Hematopoietic multipotent progenitor cell (in vitro differentiated cells): Measurements from ENCODE around the gene FBXL5. TPM values are rescaled to one million over a fixed set of nuclear protein-coding genes. Genes with fewer than 3 reads are reported as not detected.

Source experiments
- DNase-seq, 3 donors: peaks; one replicate each; pipeline ENCODE4 v3.0.0-alpha.2; 2011 to 2015; ENCODE audit warnings: low read depth in 2 of 3, low spot score in 2 of 3
- total RNA-seq: library from RNA; depleted of rRNA; stranded (reverse); fragments of >200 nt; gene quantifications from one replicate; pipeline ENCODE4 v1.2.3, GENCODE V29; 2012

The FBXL5 gene, protein sequence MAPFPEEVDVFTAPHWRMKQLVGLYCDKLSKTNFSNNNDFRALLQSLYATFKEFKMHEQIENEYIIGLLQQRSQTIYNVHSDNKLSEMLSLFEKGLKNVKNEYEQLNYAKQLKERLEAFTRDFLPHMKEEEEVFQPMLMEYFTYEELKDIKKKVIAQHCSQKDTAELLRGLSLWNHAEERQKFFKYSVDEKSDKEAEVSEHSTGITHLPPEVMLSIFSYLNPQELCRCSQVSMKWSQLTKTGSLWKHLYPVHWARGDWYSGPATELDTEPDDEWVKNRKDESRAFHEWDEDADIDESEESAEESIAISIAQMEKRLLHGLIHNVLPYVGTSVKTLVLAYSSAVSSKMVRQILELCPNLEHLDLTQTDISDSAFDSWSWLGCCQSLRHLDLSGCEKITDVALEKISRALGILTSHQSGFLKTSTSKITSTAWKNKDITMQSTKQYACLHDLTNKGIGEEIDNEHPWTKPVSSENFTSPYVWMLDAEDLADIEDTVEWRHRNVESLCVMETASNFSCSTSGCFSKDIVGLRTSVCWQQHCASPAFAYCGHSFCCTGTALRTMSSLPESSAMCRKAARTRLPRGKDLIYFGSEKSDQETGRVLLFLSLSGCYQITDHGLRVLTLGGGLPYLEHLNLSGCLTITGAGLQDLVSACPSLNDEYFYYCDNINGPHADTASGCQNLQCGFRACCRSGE
- total RNA-seq: 47.4 TPM

DNA sequence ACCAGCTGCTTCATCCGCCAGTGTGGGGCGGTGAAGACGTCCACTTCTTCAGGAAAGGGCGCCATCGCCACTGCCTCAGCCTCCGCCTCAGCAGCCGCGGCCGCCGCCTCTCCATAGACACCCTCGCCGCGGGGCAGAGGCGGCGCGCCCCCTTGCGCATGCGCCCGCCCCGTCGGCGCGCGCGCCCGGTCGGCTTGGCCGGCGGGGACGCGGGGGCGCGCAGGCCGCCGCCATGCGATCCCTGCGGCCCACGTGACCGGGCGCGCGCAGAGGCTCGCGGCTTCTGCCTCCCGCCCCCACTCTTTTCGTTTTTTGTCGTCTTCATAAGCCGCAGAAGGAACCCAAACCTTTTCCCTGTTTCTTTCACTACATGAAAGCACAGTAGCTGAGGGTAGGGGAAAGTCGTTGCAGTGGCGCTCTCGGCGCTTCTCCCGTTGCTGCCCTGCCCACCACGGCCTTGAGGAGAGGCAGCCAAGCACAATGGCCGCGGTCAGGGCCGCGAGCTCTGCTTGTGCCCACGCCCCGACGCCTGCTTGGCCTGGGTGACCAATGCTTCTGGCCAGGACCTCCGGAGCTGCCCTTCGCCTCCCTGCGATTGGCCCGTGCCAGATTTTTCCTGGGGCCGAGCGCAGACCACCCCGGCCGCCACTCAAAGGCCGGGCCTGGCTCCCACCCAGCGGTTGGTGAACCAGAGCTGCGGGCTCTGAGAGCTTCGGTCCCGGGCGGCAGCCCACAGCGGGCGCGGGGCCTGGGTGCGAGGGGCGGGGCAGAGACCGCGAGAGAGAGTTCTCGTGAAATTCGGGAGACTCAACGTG lies at the start of gene FBXL5:
FBXL5 (minus strand) TSS at position 135 of the 815 bp plus-strand sequence; CDS start at position 65, 70 bp downstream.
- DNase-seq: peak; percentile 82 to 93 (median 88)

DNA sequence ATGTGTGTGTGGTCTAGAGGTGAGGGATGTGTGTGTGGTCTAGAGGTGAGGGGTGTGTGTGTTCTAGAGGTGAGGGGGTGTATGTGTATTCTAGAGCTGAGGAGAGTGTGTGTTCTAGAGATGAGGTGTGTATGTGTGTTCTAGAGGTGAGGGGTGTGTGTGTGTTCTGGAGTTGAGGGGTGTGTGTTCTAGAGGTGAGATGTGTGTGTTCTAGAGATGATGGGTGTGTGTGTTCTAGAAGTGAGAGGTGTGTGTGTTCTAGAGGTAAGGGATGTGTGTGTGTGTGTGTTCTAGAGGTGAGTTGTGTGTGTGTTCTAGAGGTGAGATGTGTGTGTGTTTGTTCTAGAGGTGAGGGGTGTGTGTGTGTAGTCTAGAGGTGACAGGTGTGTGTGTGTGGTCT lies 49.0 kb upstream of the FBXL5 start:
- DNase-seq: peak in 2 of 3 donors; percentile 5 to 21

GRCh38 chr4:15703439-15703838 lies 48.3 kb upstream of the FBXL5 start:
- DNase-seq: no peak

GRCh38 chr4:15702941-15703403 lies 47.8 kb upstream of the FBXL5 start, which contains the start of gene BST1:
BST1 (plus strand) TSS chr4:15703065; CDS start chr4:15703145, 80 bp downstream.
- peak; percentile 18 to 86 (median 79) for DNase-seq

GRCh38 chr4:15696866-15697265 lies 41.7 kb upstream of the FBXL5 start:
- no peak for DNase-seq

- DNase-seq: no peak
Observed at GRCh38 chr4:15695729-15696128, 40.6 kb upstream of the FBXL5 start.

- no peak for DNase-seq
Observed at GRCh38 chr4:15695240-15695699, 40.1 kb upstream of the FBXL5 start.

GRCh38 chr4:15694431-15694830 lies 39.3 kb upstream of the FBXL5 start:
- DNase-seq: no peak

GRCh38 chr4:15692602-15693001 lies 37.4 kb upstream of the FBXL5 start:
- no peak for DNase-seq

- peak in 1 of 3 donors; percentile 14 for DNase-seq
Observed at GRCh38 chr4:15691346-15692135, 36.4 kb upstream of the FBXL5 start.

DNA sequence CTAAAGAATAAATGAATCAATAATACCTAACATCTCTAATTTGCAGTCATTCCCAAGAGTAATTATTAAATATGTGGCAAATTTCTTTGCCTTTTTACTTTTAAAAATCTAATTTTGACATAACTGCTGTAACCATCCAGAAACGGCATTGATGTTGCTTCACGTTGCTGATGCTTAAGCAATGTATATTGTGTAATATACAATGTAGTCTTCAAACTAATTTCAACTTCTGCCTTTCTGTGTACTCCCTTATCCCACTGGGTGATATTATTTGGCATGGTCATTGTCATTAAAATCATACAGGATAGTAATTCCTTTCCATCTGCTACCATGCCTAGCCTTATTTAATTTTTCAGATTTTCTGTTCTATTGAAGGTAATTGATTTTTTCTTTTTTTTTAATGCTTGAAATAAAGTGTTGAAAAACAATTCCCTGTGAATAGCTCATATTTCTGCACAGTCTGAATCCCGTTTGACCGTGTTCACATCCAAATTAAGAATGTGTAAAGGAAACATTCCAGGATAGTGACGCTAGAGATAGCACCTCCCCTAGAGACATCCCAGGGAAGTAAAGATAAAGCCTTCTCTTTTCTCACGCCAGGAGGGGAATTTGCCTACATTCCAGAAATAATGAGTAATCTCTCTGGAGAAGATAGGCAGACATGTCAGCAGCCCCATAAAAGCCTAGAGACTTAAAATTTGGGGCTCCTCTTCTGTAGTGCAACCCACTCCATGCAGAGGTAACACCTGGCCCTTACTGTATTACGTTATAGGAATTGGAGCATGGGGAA lies 35.1 kb upstream of the FBXL5 start:
- DNase-seq: no peak

- DNase-seq: no peak
Observed at GRCh38 chr4:15689540-15689939, 34.4 kb upstream of the FBXL5 start.

- DNase-seq: no peak
Observed at GRCh38 chr4:15688051-15688450, 32.9 kb upstream of the FBXL5 start.

GRCh38 chr4:15684498-15684897 lies 29.3 kb upstream of the FBXL5 start:
- no peak for DNase-seq

GRCh38 chr4:15683143-15683495 lies 28.0 kb upstream of the FBXL5 start:
- no peak for DNase-seq

- DNase-seq: no peak
Observed at GRCh38 chr4:15682242-15683142, 27.3 kb upstream of the FBXL5 start.

GRCh38 chr4:15681372-15682241 lies 26.4 kb upstream of the FBXL5 start, which contains the start of gene FAM200B:
FAM200B (plus strand) TSS chr4:15681827; CDS start chr4:15686978, 5,151 bp downstream.
- peak; percentile 88 to 97 (median 94) for DNase-seq
